ENCODE measurements around the gene CYP46A1.
A peak's percentile ranks its signal among the peaks of the same experiment; 100 is the strongest.

The CYP46A1 gene

GRCh38 chr14:99727096-99727870 lies 43.2 kb downstream of the CYP46A1 start:
- DNase-seq: no peak

- DNase-seq: no peak
Measured at GRCh38 chr14:99728231-99728920, 44.3 kb downstream of the CYP46A1 start.

- DNase-seq: no peak
Measured at GRCh38 chr14:99728981-99729451, 44.9 kb downstream of the CYP46A1 start.

GRCh38 chr14:99729991-99730875 lies 46.1 kb downstream of the CYP46A1 start:
- DNase-seq: peak in 35 of 58 donors; percentile 8 to 81 (median 37)

- DNase-seq: no peak
Measured at GRCh38 chr14:99730876-99731546, 46.9 kb downstream of the CYP46A1 start.

GRCh38 chr14:99731547-99732435 lies 47.7 kb downstream of the CYP46A1 start:
- DNase-seq: no peak

- DNase-seq: no peak
Measured at GRCh38 chr14:99732436-99733210, 48.5 kb downstream of the CYP46A1 start.

GRCh38 chr14:99733211-99733539 lies 49.1 kb downstream of the CYP46A1 start:
- no peak for DNase-seq

- DNase-seq: peak in 7 of 58 donors; percentile 18 to 43 (median 28)
Measured at GRCh38 chr14:99733540-99734405, 49.7 kb downstream of the CYP46A1 start.

GRCh38 chr14:99734406-99735051 lies 50.4 kb downstream of the CYP46A1 start:
- DNase-seq: no peak

- no peak for DNase-seq
Measured at GRCh38 chr14:99735189-99736135, 51.4 kb downstream of the CYP46A1 start.

GRCh38 chr14:99736603-99737371 lies 52.7 kb downstream of the CYP46A1 start:
- no peak for DNase-seq

- DNase-seq: peak in 16 of 58 donors; percentile 16 to 63 (median 32)
Measured at GRCh38 chr14:99737451-99737951, 53.4 kb downstream of the CYP46A1 start.

- DNase-seq: no peak
Measured at GRCh38 chr14:99737956-99738667, 54.0 kb downstream of the CYP46A1 start.

- no peak for DNase-seq
Measured at GRCh38 chr14:99740411-99740810, 56.3 kb downstream of the CYP46A1 start.

Data from anterior cingulate cortex (tissue), 58 donors.